GM12874 (cell line): ENCODE data around the gene HES5.

Experiments
- CTCF ChIP-seq: IDR thresholded peaks from 2 replicates; pipeline ENCODE4 v1.5.1; 2011; ENCODE audit warnings: low read depth, mild to moderate bottlenecking, control low read depth, low read length, moderate library complexity; ENCODE audit not compliant: insufficient read depth

The HES5 gene

GRCh38 chr1:2533365-2533764 lies 3.3 kb upstream of the HES5 start:
- TF ChIP-seq CTCF: no peak

- no peak for TF ChIP-seq CTCF
Observed at GRCh38 chr1:2532485-2533160, 2.6 kb upstream of the HES5 start.

GRCh38 chr1:2530513-2531361 lies 674 bp upstream of the HES5 start:
- TF ChIP-seq CTCF: no peak

- 0 out of 2 replicates have a peak, but pooled peaks have one; percentile 20 for TF ChIP-seq CTCF
Observed at GRCh38 chr1:2528966-2529783, 888 bp downstream of the HES5 start.

GRCh38 chr1:2528611-2528965 lies 1.5 kb downstream of the HES5 start:
- TF ChIP-seq CTCF: no peak

- TF ChIP-seq CTCF: no peak
Observed at GRCh38 chr1:2528016-2528415, 2.0 kb downstream of the HES5 start.

GRCh38 chr1:2527556-2527860 lies 2.6 kb downstream of the HES5 start:
- TF ChIP-seq CTCF: no peak
